Activated naive CD8-positive, alpha-beta T cell treated with anti-CD3 and anti-CD28 coated beads, Interleukin-2, amount 50 U/mL, for 24 hours (primary cell): ENCODE results near the gene SENP8.
"Not testable (repeated sequence)": the region's sequence is repeated elsewhere in the genome, so short reads cannot be mapped to it uniquely, and the experiment has no call there.

ENCODE experiments used
- ATAC-seq: fragments of 150-1000 bp; cut with Tn5 transposase; one replicate; pipeline ENCODE4 v1.10.0; 2021
- DNase-seq: peaks from one replicate; pipeline ENCODE4 v3.0.0; 2021
- H3K27ac Mint-ChIP-seq: one replicate; pipeline ENCODE4 v1.8.0; 2021; ENCODE audit warnings: mild to moderate bottlenecking, mixed read lengths
- H3K27me3 Mint-ChIP-seq: one replicate; pipeline ENCODE4 v1.8.0; 2021; ENCODE audit warnings: mixed read lengths
- H3K36me3 Mint-ChIP-seq: one replicate; pipeline ENCODE4 v1.8.0; 2021; ENCODE audit warnings: low read depth, mixed read lengths
- H3K4me1 Mint-ChIP-seq: one replicate; pipeline ENCODE4 v1.8.0; 2021; ENCODE audit warnings: mixed read lengths
- H3K4me3 Mint-ChIP-seq: one replicate; pipeline ENCODE4 v1.8.0; 2021; ENCODE audit warnings: mild to moderate bottlenecking, moderate library complexity, mixed read lengths
- H3K9me3 Mint-ChIP-seq: one replicate; pipeline ENCODE4 v1.8.0; 2021; ENCODE audit warnings: mixed read lengths

SENP8 gene

GRCh38 chr15:72098040-72098439 lies 20.2 kb upstream of the SENP8 start:
- H3K4me3 Mint-ChIP-seq = no peak overlapping the region
- ATAC-seq (no peak), DNase-seq (no peak)
- no peaks in the 10 kb centered on the region for H3K27me3 Mint-ChIP-seq
- H3K36me3 Mint-ChIP-seq = peaks cover 5% of the 10 kb centered on the region
- no peaks in the 10 kb centered on the region for H3K4me1 Mint-ChIP-seq
- H3K27ac Mint-ChIP-seq = no peak overlapping the region
- H3K9me3 Mint-ChIP-seq = no peaks in the 10 kb centered on the region

GRCh38 chr15:72099155-72099554 lies 19.0 kb upstream of the SENP8 start:
- Mint-ChIP-seq H3K36me3 (peaks cover 5% of the 10 kb centered on the region), H3K27ac (no peak overlapping the region), H3K4me3 (no peak overlapping the region), H3K9me3 (no peaks in the 10 kb centered on the region), H3K4me1 (no peaks in the 10 kb centered on the region), H3K27me3 (no peaks in the 10 kb centered on the region)
- no peak for ATAC-seq
- DNase-seq = no peak

- H3K27ac Mint-ChIP-seq, ATAC-seq, H3K4me1 Mint-ChIP-seq, DNase-seq, H3K36me3 Mint-ChIP-seq, H3K4me3 Mint-ChIP-seq, H3K9me3 Mint-ChIP-seq, H3K27me3 Mint-ChIP-seq: not testable (repeated sequence)
These were observed 17.7 kb upstream of the SENP8 start for GRCh38 chr15:72100551-72100950.

DNA sequence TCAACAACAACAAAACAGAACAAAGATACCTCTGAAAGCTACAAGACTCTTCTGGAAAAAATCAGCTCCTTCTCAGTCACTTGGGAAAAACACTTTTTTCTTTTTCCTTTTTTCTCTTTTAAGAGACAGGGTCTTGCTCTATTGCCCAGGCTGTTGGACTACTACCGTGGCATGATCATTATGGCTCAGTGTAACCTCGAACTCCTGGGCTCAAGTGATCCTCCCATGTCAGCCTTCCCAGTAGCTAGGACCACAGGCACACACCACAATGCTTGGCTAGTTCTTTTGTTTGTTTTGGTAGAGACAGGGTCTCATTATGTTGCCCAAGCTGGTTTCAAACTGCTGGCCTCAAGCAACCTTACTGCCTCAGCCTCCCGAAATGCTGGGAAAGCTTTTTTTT lies 13.1 kb upstream of the SENP8 start:
- no peak for ATAC-seq
- Mint-ChIP-seq H3K9me3 (no peaks in the 10 kb centered on the region), H3K27me3 (no peaks in the 10 kb centered on the region), H3K36me3 (no peaks in the 10 kb centered on the region), H3K4me1 (no peaks in the 10 kb centered on the region), H3K27ac (no peak overlapping the region), H3K4me3 (no peak overlapping the region)
- no peak for DNase-seq

DNA sequence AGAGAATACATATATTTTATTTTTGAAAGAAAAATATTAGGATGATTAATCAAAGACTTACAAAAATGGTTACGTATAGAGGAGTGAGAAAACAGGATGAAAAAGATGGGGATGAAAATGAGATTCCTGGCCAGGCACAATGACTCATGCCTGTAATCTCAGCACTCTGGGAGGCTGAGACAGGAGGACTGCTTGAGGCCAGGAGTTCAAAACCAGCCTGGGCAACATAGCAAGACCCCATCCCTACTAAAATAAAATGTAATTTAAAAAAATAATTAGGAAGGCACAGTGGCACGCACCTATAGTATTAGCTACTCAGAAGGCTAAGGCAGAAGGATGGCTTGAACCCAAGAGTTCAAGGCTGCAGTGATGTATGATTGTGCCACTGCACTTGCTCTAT lies 12.1 kb upstream of the SENP8 start:
- no peaks in the 10 kb centered on the region for H3K27me3 Mint-ChIP-seq
- DNase-seq (no peak), ATAC-seq (no peak)
- H3K36me3 Mint-ChIP-seq = no peaks in the 10 kb centered on the region
- H3K27ac Mint-ChIP-seq = no peak overlapping the region
- H3K9me3 Mint-ChIP-seq = no peaks in the 10 kb centered on the region
- no peaks in the 10 kb centered on the region for H3K4me1 Mint-ChIP-seq
- H3K4me3 Mint-ChIP-seq = no peak overlapping the region

DNA sequence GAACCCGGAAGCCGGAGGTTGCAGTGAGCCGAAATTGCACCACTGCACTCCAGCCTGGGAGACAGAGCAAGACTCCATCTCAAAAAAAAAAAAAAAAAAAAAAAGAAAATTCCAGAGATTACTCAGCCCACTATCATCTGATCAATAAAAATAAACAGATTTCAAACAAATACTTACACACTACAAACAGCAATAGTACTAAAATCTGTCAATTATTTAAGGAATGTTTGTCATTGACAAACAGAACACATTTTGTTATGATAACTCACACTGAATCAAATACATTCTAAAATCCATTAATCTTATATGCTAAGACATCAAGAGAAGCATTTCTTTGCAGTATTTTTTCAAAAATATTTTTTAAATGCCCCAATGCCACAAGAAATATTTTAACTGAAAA lies 7.8 kb upstream of the SENP8 start:
- no peak overlapping the region for H3K4me3 Mint-ChIP-seq
- DNase-seq (no peak), ATAC-seq (no peak)
- no peaks in the 10 kb centered on the region for H3K36me3 Mint-ChIP-seq
- no peaks in the 10 kb centered on the region for H3K27me3 Mint-ChIP-seq
- H3K27ac Mint-ChIP-seq = no peak overlapping the region
- no peaks in the 10 kb centered on the region for H3K9me3 Mint-ChIP-seq
- H3K4me1 Mint-ChIP-seq = peaks cover 3% of the 10 kb centered on the region

- Mint-ChIP-seq H3K27me3 (no peaks in the 10 kb centered on the region), H3K4me3 (no peak overlapping the region), H3K9me3 (no peaks in the 10 kb centered on the region), H3K36me3 (no peaks in the 10 kb centered on the region), H3K27ac (no peak overlapping the region), H3K4me1 (peaks cover 18% of the 10 kb centered on the region)
- ATAC-seq (no peak), DNase-seq (no peak)
These were observed 6.1 kb upstream of the SENP8 start for GRCh38 chr15:72112116-72112515.

GRCh38 chr15:72112805-72113204 lies 5.4 kb upstream of the SENP8 start:
- Mint-ChIP-seq H3K36me3 (no peaks in the 10 kb centered on the region), H3K4me1 (peaks cover 18% of the 10 kb centered on the region), H3K9me3 (no peaks in the 10 kb centered on the region), H3K27ac (no peak overlapping the region), H3K27me3 (no peaks in the 10 kb centered on the region), H3K4me3 (no peak overlapping the region)
- ATAC-seq = no peak
- no peak for DNase-seq

DNA sequence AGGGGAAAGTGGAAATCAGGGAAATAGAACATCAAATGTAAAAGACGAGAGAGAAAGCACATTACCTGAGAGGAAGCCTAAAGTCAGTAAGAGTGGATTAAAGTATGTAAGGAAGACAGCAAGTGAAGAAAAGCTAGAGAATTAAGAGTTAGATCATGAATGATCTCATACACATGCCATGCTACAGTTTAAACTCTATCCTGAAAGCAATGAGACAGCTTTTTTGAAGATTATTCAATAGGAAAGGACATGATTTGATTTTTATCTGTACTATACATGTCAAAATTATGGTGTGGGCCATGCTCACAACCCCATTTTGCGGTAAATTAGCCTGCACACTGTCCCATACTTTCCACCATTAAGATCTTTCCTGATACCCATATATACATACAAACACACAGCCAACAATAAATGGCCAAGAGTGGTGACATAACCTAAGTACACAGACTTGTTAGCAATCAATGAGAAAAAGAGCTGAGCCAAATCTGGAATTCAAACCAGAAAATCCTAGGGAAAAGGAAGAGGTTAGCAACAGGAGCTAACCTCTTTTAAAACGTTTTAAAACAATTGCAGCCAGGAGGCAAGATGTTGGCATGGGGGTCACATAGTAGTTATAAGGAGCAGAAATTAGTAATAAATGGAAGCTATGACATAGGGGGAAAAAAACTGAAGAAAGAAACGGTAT lies 4.7 kb upstream of the SENP8 start:
- no peak for ATAC-seq
- Mint-ChIP-seq H3K9me3 (no peaks in the 10 kb centered on the region), H3K36me3 (no peaks in the 10 kb centered on the region), H3K27ac (no peak overlapping the region), H3K4me1 (peaks cover 18% of the 10 kb centered on the region), H3K4me3 (no peak overlapping the region), H3K27me3 (no peaks in the 10 kb centered on the region)
- DNase-seq = no peak

GRCh38 chr15:72116731-72117485 lies 1.3 kb upstream of the SENP8 start:
- Mint-ChIP-seq H3K27me3 (no peaks in the 10 kb centered on the region), H3K36me3 (no peaks in the 10 kb centered on the region), H3K4me1 (peaks cover 28% of the 10 kb centered on the region), H3K9me3 (no peaks in the 10 kb centered on the region), H3K4me3 (peak overlapping the region; percentile 90), H3K27ac (peak overlapping the region; percentile 34)
- ATAC-seq (peak; percentile 1), DNase-seq (no peak)

DNA sequence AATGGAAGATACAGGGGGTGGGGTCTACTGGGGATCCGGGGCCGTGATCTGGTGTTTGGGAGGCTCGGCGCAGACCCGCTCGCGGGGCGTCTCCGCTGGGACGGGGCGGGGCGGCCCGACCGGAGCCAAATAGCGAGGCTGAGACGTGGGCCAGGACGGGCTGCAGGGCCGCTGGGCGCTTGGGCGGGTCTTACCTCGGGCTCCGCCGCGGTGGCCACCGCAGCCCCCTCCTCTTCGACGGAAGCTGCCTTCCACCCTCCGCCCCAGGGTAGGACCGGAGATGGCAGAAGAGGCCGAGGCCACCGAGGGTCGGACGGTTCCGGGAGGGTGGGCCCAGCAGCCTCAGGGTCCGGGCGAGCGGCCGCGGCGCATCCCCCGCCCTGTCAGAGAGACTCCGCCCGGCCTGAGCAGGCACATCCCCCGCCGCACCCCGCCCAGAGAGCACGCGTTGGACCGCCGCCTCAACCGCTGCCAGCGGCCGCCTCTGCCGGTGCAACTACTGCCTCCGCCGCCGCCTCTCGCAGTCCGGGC lies 652 bp upstream of the SENP8 start:
- Mint-ChIP-seq H3K4me3 (peak overlapping the region; percentile 90), H3K27me3 (no peaks in the 10 kb centered on the region), H3K9me3 (no peaks in the 10 kb centered on the region), H3K27ac (peak overlapping the region; percentile 97), H3K4me1 (peaks cover 28% of the 10 kb centered on the region), H3K36me3 (no peaks in the 10 kb centered on the region)
- peak; percentile 73 for DNase-seq
- ATAC-seq = peak; percentile 78

GRCh38 chr15:72124218-72124617 lies 6.0 kb downstream of the SENP8 start:
- DNase-seq (no peak), ATAC-seq (no peak)
- no peak overlapping the region for H3K27ac Mint-ChIP-seq
- no peak overlapping the region for H3K4me3 Mint-ChIP-seq
- H3K9me3 Mint-ChIP-seq = no peaks in the 10 kb centered on the region
- H3K36me3 Mint-ChIP-seq = no peaks in the 10 kb centered on the region
- no peaks in the 10 kb centered on the region for H3K27me3 Mint-ChIP-seq
- peaks cover 3% of the 10 kb centered on the region for H3K4me1 Mint-ChIP-seq

DNA sequence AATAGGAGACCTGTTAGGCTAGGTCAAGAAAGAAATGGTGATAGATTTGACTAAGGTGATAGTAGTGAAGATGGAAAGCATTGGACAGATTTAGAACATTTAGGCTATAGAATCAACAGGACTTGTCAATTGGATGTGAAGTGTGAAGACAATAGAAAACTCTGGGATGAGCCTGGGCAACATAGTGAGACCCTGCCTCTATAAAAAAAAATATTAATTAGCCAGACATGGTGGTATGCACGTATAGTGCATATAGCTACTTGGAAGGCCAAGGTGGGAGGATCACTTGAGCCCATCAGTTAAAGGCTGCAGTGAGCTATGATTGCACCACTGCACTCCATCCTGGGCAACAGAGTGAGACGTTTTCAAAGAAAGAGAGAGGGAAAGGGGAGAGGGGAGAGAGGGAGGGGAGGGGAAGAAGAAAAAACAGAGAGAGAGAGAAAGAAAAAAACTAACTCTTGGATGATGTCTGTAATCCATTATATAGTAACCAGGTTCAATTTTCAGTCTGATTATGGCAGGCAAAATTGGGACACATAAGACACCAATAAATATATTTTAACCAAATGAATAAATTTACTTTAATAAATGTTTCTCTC lies 9.6 kb downstream of the SENP8 start:
- H3K4me1 Mint-ChIP-seq = no peaks in the 10 kb centered on the region
- no peak overlapping the region for H3K27ac Mint-ChIP-seq
- H3K9me3 Mint-ChIP-seq = no peaks in the 10 kb centered on the region
- H3K4me3 Mint-ChIP-seq = no peak overlapping the region
- ATAC-seq = no peak
- DNase-seq = no peak
- no peaks in the 10 kb centered on the region for H3K36me3 Mint-ChIP-seq
- no peaks in the 10 kb centered on the region for H3K27me3 Mint-ChIP-seq

DNA sequence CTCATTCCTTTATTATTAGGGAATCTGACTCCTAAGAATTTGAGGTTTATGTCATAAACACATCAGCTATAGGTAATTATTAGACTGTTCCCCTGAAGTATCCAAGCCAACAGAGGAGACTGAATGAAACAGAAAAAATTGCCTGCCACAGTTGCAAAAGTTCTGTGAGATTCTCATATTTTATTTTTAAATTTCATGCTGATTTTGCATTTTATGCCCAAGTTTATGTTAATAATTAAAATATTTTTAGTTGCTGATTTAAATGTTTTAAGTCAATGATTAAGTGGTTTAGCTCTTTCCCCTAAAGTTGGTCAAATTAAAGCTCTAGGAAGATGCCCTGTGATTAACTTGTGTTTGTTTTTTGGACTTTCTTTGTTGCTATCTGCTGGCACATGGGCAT lies 10.2 kb downstream of the SENP8 start:
- Mint-ChIP-seq H3K27ac (no peak overlapping the region), H3K27me3 (no peaks in the 10 kb centered on the region), H3K4me1 (no peaks in the 10 kb centered on the region), H3K4me3 (no peak overlapping the region), H3K36me3 (no peaks in the 10 kb centered on the region), H3K9me3 (no peaks in the 10 kb centered on the region)
- no peak for ATAC-seq
- DNase-seq = no peak

- DNase-seq = no peak
- no peaks in the 10 kb centered on the region for H3K27me3 Mint-ChIP-seq
- no peak overlapping the region for H3K4me3 Mint-ChIP-seq
These were observed 12.1 kb downstream of the SENP8 start for GRCh38 chr15:72130272-72130671.

More at GRCh38 chr15:72130272-72130671, 12.1 kb downstream of the SENP8 start:
- H3K27ac Mint-ChIP-seq = no peak overlapping the region
- no peaks in the 10 kb centered on the region for H3K9me3 Mint-ChIP-seq
- H3K36me3 Mint-ChIP-seq = no peaks in the 10 kb centered on the region
- H3K4me1 Mint-ChIP-seq = no peaks in the 10 kb centered on the region
- no peak for ATAC-seq
